HepG2 (cell line): ENCODE measurements around the gene SERINC2. TPM values are rescaled to one million over a fixed set of nuclear protein-coding genes. Genes with fewer than 3 reads are reported as not detected.

Experiments used
- CBX1 ChIP-seq: IDR thresholded peaks from one replicate; pipeline ENCODE4 v1.6.1; 2016; ENCODE audit warnings: antibody characterized with exemption, low read depth
- CEBPG ChIP-seq: IDR thresholded peaks from 2 replicates; pipeline ENCODE4 v1.6.1; 2016
- CREB1 ChIP-seq, 2 experiments: fragments of 450-650 bp in 1 of 2; IDR thresholded peaks; 2 replicates each; pipeline ENCODE4 v1.6.1; 2016 to 2017; ENCODE audit warnings: control low read depth in 1 of 2, mild to moderate bottlenecking in 1 of 2, missing compliant biosample characterization in 1 of 2, missing genetic modification characterization in 1 of 2
- HOXA9 ChIP-seq: sonication (generic); formaldehyde crosslinking; IDR thresholded peaks from 2 replicates; pipeline ENCODE4 v1.8.1; 2022; ENCODE audit warnings: missing genetic modification reagents, mild to moderate bottlenecking, moderate library complexity, borderline replicate concordance
- MEF2D ChIP-seq: sonication (generic); formaldehyde crosslinking; IDR thresholded peaks from 2 replicates; pipeline ENCODE4 v1.5.1; 2020; ENCODE audit warnings: mild to moderate bottlenecking, missing genetic modification reagents
- MEIS1 ChIP-seq: sonication (generic); formaldehyde crosslinking; IDR thresholded peaks from 2 replicates; pipeline ENCODE4 v1.9.0; 2021; ENCODE audit warnings: mild to moderate bottlenecking, missing genetic modification reagents, moderate library complexity, borderline replicate concordance
- MYPOP ChIP-seq: sonication (generic); formaldehyde crosslinking; IDR thresholded peaks from 2 replicates; pipeline ENCODE4 v1.8.1; 2023; ENCODE audit warnings: mild to moderate bottlenecking, moderate library complexity, missing genetic modification reagents
- NR2F6 ChIP-seq, 2 experiments: IDR thresholded peaks; 2 replicates each; pipeline ENCODE4 v1.6.1; 2016; ENCODE audit warnings: antibody characterized with exemption in 1 of 2, mild to moderate bottlenecking in 1 of 2
- POLR2AphosphoS2 ChIP-seq: IDR thresholded peaks from 2 replicates; pipeline ENCODE4 v1.6.1; 2011; ENCODE audit warnings: low read depth, low read length, improper control_type of control experiment
- POLR2AphosphoS5 ChIP-seq: IDR thresholded peaks from 2 replicates; pipeline ENCODE4 v1.6.1; 2012; ENCODE audit warnings: low read depth, low read length
- SALL1 ChIP-seq: sonication (generic); formaldehyde crosslinking; IDR thresholded peaks from 2 replicates; pipeline ENCODE4 v1.8.0; 2022; ENCODE audit warnings: mild to moderate bottlenecking, missing genetic modification reagents
- SMAD1 ChIP-seq: sonication (generic); formaldehyde crosslinking; IDR thresholded peaks from 2 replicates; pipeline ENCODE4 v1.4.0; 2020; ENCODE audit warnings: missing genetic modification reagents, low read depth, mild to moderate bottlenecking, borderline replicate concordance
- SRF ChIP-seq: IDR thresholded peaks from 2 replicates; pipeline ENCODE4 v1.6.1; 2011; ENCODE audit warnings: mild to moderate bottlenecking, low read depth, low read length, moderate library complexity
- SRSF4 ChIP-seq: fragments of 200-400 bp; formaldehyde crosslinking; IDR thresholded peaks from one replicate; pipeline ENCODE4 v1.6.1; 2018; ENCODE audit warnings: mild to moderate bottlenecking, low read depth, low read length, moderate library complexity; ENCODE audit not compliant: poor library complexity, severe bottlenecking
- TFE3 ChIP-seq: IDR thresholded peaks from 2 replicates; pipeline ENCODE4 v1.6.1; 2016
- ZBTB25 ChIP-seq: IDR thresholded peaks from 2 replicates; pipeline ENCODE4 v1.6.1; 2018; ENCODE audit warnings: missing genetic modification reagents
- ZBTB39 ChIP-seq: sonication (generic); formaldehyde crosslinking; IDR thresholded peaks from 2 replicates; pipeline ENCODE4 v1.5.0; 2020; ENCODE audit warnings: missing genetic modification reagents
- ZBTB8A ChIP-seq: sonication (generic); formaldehyde crosslinking; IDR thresholded peaks from 2 replicates; pipeline ENCODE4 v1.4.0; 2020; ENCODE audit warnings: mild to moderate bottlenecking, low read depth, missing genetic modification reagents, borderline replicate concordance
- ZMYM3 ChIP-seq: sonication (generic); formaldehyde crosslinking; IDR thresholded peaks from 2 replicates; pipeline ENCODE4 v1.5.1; 2020; ENCODE audit warnings: mild to moderate bottlenecking, missing genetic modification reagents
- ZNF124 ChIP-seq: sonication (generic); formaldehyde crosslinking; IDR thresholded peaks from 2 replicates; pipeline ENCODE4 v1.4.0; 2020; ENCODE audit warnings: missing genetic modification reagents
- ZNF24 ChIP-seq: fragments of 450-650 bp; IDR thresholded peaks from 2 replicates; pipeline ENCODE4 v1.6.1; 2017; ENCODE audit warnings: antibody characterized with exemption, mild to moderate bottlenecking
- ZNF550 ChIP-seq: sonication (generic); formaldehyde crosslinking; IDR thresholded peaks from 2 replicates; pipeline ENCODE4 v1.4.0; 2020; ENCODE audit warnings: mild to moderate bottlenecking, missing genetic modification reagents, borderline replicate concordance
- ZNF572 ChIP-seq: sonication (generic); formaldehyde crosslinking; IDR thresholded peaks from 2 replicates; pipeline ENCODE4 v1.5.1; 2020; ENCODE audit warnings: mild to moderate bottlenecking, missing genetic modification reagents
- ZNF580 ChIP-seq: IDR thresholded peaks from 2 replicates; pipeline ENCODE4 v1.6.1; 2016; ENCODE audit warnings: low read depth, borderline replicate concordance
- ZNF879 ChIP-seq: sonication (generic); formaldehyde crosslinking; IDR thresholded peaks from 2 replicates; pipeline ENCODE4 v1.8.1; 2023; ENCODE audit warnings: missing genetic modification reagents
- polyA plus RNA-seq, 8 experiments: library from polyadenylated mRNA; depleted of rRNA in 3 of 8; stranded (reverse) in 7 of 8; unstranded in 1 of 8; fragments of >200 nt; fragmentation: Illumina TruSeq in 4 of 8; extraction: Trizol in 4 of 8; gene quantifications; 2 replicates each; pipeline versions ENCODE4 v1.2.1 to v1.2.3, GENCODE V29; 2011 to 2016; ENCODE audit warnings: low read depth in 4 of 8, missing spikeins in 1 of 8, mixed read lengths in 1 of 8; ENCODE audit not compliant: insufficient read depth in 1 of 8
- total RNA-seq, 5 experiments: library from RNA; depleted of rRNA; stranded (reverse); fragments of >200 nt; fragmentation: Illumina TruSeq; extraction: Trizol; gene quantifications; 2 replicates each; pipeline ENCODE4 v1.2.3, GENCODE V29; 2016; ENCODE audit warnings: low read depth in 1 of 5

SERINC2 gene
- total and polyA plus RNA-seq, 2 of the 13 experiments (the other 11 are each of a cell fraction or from before 2014, with no cell fraction given): 4.8 to 126 TPM

GRCh38 chr1:31447210-31447609 lies 34.2 kb downstream of the SERINC2 start (continued):
- peak; percentile 31; the same call in 1 of the 2 replicates for TF ChIP-seq ZNF580
- peak; percentile 34 for TF ChIP-seq CBX1
- TF ChIP-seq ZNF572 (CRISPR knock-in tag): no peak
- no peak for TF ChIP-seq SRF
- no peak for TF ChIP-seq ZBTB25
- TF ChIP-seq CREB1 (IDR thresholded peaks at IDR 0.05): no peak
- peak; percentile 73 for TF ChIP-seq CREB1 (CRISPR knock-in tag; IDR thresholded peaks at IDR 0.05)
- TF ChIP-seq SMAD1 (CRISPR knock-in tag): no peak
- no peak for TF ChIP-seq MYPOP (CRISPR knock-in tag)
- no peak for TF ChIP-seq ZNF879
- no peak for TF ChIP-seq CEBPG
- TF ChIP-seq ZBTB39 (CRISPR knock-in tag): no peak
- TF ChIP-seq MEF2D (CRISPR knock-in tag): no peak
- TF ChIP-seq POLR2AphosphoS5: no peak
- TF ChIP-seq TFE3 (CRISPR knock-in tag): peak; percentile 64; the same call in 1 of the 2 replicates
- no peak for TF ChIP-seq SRSF4
- no peak for TF ChIP-seq HOXA9 (CRISPR knock-in tag)
- no peak for TF ChIP-seq MEIS1 (CRISPR knock-in tag)
- no peak for TF ChIP-seq ZNF550 (CRISPR knock-in tag)
- no peak for TF ChIP-seq NR2F6 (IDR thresholded peaks at IDR 0.05)
- no peak for TF ChIP-seq NR2F6 (CRISPR knock-in tag; IDR thresholded peaks at IDR 0.05)
- TF ChIP-seq SALL1 (CRISPR knock-in tag): peak; percentile 65
- no peak for TF ChIP-seq POLR2AphosphoS2
- peak; percentile 61; the same call in 1 of the 2 replicates for TF ChIP-seq ZMYM3 (CRISPR knock-in tag)
- peak; percentile 94 for TF ChIP-seq ZNF24
- TF ChIP-seq ZBTB8A (CRISPR knock-in tag): no peak
- TF ChIP-seq ZNF124: no peak
